Neural progenitor cell (in vitro differentiated cells): ENCODE data around the gene JAK1.

Experiments
- CTCF ChIP-seq: fragments of 200-600 bp; sonication (generic); IDR thresholded peaks from 2 replicates; pipeline ENCODE4 v1.5.1; 2017; ENCODE audit warnings: antibody characterized with exemption, mild to moderate bottlenecking
- EZH2 ChIP-seq: fragments of 200-600 bp; sonication (generic); IDR thresholded peaks from 2 replicates; pipeline ENCODE4 v1.6.1; 2017; ENCODE audit warnings: antibody characterized with exemption, mild to moderate bottlenecking, moderate library complexity
- EZH2phosphoT487 ChIP-seq: fragments of 200-600 bp; sonication (generic); IDR thresholded peaks from 2 replicates; pipeline ENCODE4 v1.6.1; 2017; ENCODE audit warnings: antibody characterized with exemption

- no peak for TF ChIP-seq CTCF
- TF ChIP-seq EZH2, result no peak
- no peak for TF ChIP-seq EZH2phosphoT487
Measured at GRCh38 chr1:64923294-64923718, 43.0 kb downstream of the JAK1 start.
